Endodermal cell (in vitro differentiated cells): ENCODE data around the gene SERPINB13. TPM values are rescaled to one million over a fixed set of nuclear protein-coding genes. Genes with fewer than 3 reads are reported as not detected.

ENCODE experiments used
- DNase-seq: peaks from one replicate; pipeline ENCODE4 v3.0.0-alpha.2; 2017
- H3K27ac ChIP-seq: 2 replicates; pipeline ENCODE4 v1.5.1; 2013; ENCODE audit warnings: mild to moderate bottlenecking, low read depth, low read length, moderate library complexity
- H3K27me3 ChIP-seq: 2 replicates; pipeline ENCODE4 v1.6.1; 2013; ENCODE audit warnings: mild to moderate bottlenecking, low read length, moderate library complexity; ENCODE audit not compliant: insufficient read depth, control insufficient read depth, poor library complexity, severe bottlenecking
- H3K36me3 ChIP-seq: 2 replicates; pipeline ENCODE4 v1.7.0; 2013; ENCODE audit warnings: mild to moderate bottlenecking, low read length, moderate library complexity; ENCODE audit not compliant: control insufficient read depth, insufficient read depth
- H3K4me1 ChIP-seq: one replicate; pipeline ENCODE4 v1.7.0; 2013; ENCODE audit warnings: low read length; ENCODE audit not compliant: control insufficient read depth, insufficient read depth
- H3K4me3 ChIP-seq: 2 replicates; pipeline ENCODE4 v1.5.1; 2013; ENCODE audit warnings: mild to moderate bottlenecking, low read length, moderate library complexity
- H3K9ac ChIP-seq: 2 replicates; pipeline ENCODE4 v1.6.1; 2013; ENCODE audit warnings: mild to moderate bottlenecking, low read length, moderate library complexity; ENCODE audit not compliant: poor library complexity, severe bottlenecking; ENCODE audit errors: extremely low read depth
- H3K9me3 ChIP-seq: 2 replicates; pipeline ENCODE4 v1.6.1; 2013; ENCODE audit warnings: mild to moderate bottlenecking, low read length, moderate library complexity; ENCODE audit not compliant: control insufficient read depth
- H3K27ac Mint-ChIP-seq: 2 replicates; pipeline ENCODE4 v1.8.0; 2020; ENCODE audit warnings: mixed read lengths
- H3K27me3 Mint-ChIP-seq: 2 replicates; pipeline ENCODE4 v1.8.0; 2021; ENCODE audit warnings: mild to moderate bottlenecking, mixed read lengths; ENCODE audit not compliant: insufficient read depth
- H3K36me3 Mint-ChIP-seq: 2 replicates; pipeline ENCODE4 v1.8.0; 2020; ENCODE audit warnings: low read depth, mixed read lengths
- H3K4me1 Mint-ChIP-seq: 2 replicates; pipeline ENCODE4 v1.8.0; 2020; ENCODE audit warnings: mixed read lengths
- H3K4me3 Mint-ChIP-seq: 2 replicates; pipeline ENCODE4 v1.8.0; 2020; ENCODE audit warnings: mild to moderate bottlenecking, moderate library complexity, mixed read lengths
- H3K9me3 Mint-ChIP-seq: 2 replicates; pipeline ENCODE4 v1.8.0; 2020; ENCODE audit warnings: mild to moderate bottlenecking, mixed read lengths
- CTCF ChIP-seq: fragments of 200-600 bp; sonication (generic); conservative IDR thresholded peaks from 2 replicates; pipeline ENCODE4 v1.5.0; 2021; ENCODE audit warnings: antibody characterized with exemption, mild to moderate bottlenecking
- WGBS, 2 experiments: methylation state at CpG; one replicate each; pipeline versions ENCODE4 v1.1.5 to v1.1.7; 2013; ENCODE audit warnings: missing lambda C conversion rate in 2 of 2, mixed read lengths in 1 of 2; ENCODE audit not compliant: insufficient coverage in 1 of 2, insufficient read length in 1 of 2; 5-methylcytosine and 5-hydroxymethylcytosine counted together
- total RNA-seq, 2 donors: library from RNA; stranded (reverse); fragmentation: NEBNext Ultra II Directional in 1 of 2; extraction: Animal tissue kit (Norgen Biotek cat#: 25700) in 1 of 2; gene quantifications; 2 replicates in 1 of 2; 3 replicates in 1 of 2; pipeline ENCODE4 v1.2.1, GENCODE V29; 2021

SERPINB13 gene
- total RNA-seq, 2 donors from 2014 or later = not detected

- no peaks in the 10 kb centered on the region for H3K9me3 Mint-ChIP-seq
- Histone ChIP-seq H3K36me3 (no peaks in the 10 kb centered on the region), H3K27me3 (no peaks in the 10 kb centered on the region), H3K4me1 (no peaks in the 10 kb centered on the region), H3K4me3 (no peak overlapping the region), H3K27ac (no peak overlapping the region), H3K9me3 (no peaks in the 10 kb centered on the region), H3K9ac (no peak overlapping the region)
- no peaks in the 10 kb centered on the region for H3K27me3 Mint-ChIP-seq
- TF ChIP-seq CTCF = no peak
- WGBS, 2 experiments = 46% methylated on average over 2 of the region's 2 CpGs; no CpG with 5 or more reads in 1 of the 2 experiments
- no peak overlapping the region for H3K4me3 Mint-ChIP-seq
- H3K4me1 Mint-ChIP-seq = no peaks in the 10 kb centered on the region
- DNase-seq = no peak
- no peak overlapping the region for H3K27ac Mint-ChIP-seq
- H3K36me3 Mint-ChIP-seq = no peaks in the 10 kb centered on the region
Measured at GRCh38 chr18:63579616-63580015, 7.5 kb upstream of the SERPINB13 start.

GRCh38 chr18:63585988-63586387 lies 1.2 kb upstream of the SERPINB13 start:
- H3K9me3 Mint-ChIP-seq = no peaks in the 10 kb centered on the region
- Histone ChIP-seq H3K9ac (no peak overlapping the region), H3K27me3 (no peaks in the 10 kb centered on the region), H3K36me3 (no peaks in the 10 kb centered on the region), H3K4me1 (no peaks in the 10 kb centered on the region), H3K4me3 (no peak overlapping the region), H3K27ac (no peak overlapping the region), H3K9me3 (no peaks in the 10 kb centered on the region)
- no peak overlapping the region for H3K4me3 Mint-ChIP-seq
- TF ChIP-seq CTCF = no peak
- no peaks in the 10 kb centered on the region for H3K27me3 Mint-ChIP-seq
- H3K36me3 Mint-ChIP-seq = no peaks in the 10 kb centered on the region
- H3K4me1 Mint-ChIP-seq = no peaks in the 10 kb centered on the region
- 90 to 100% methylated on average over 2 to 4 of the region's 4 CpGs for WGBS, 2 experiments
- no peak for DNase-seq
- no peak overlapping the region for H3K27ac Mint-ChIP-seq

- Histone ChIP-seq H3K4me1 (no peaks in the 10 kb centered on the region), H3K27me3 (no peaks in the 10 kb centered on the region), H3K9ac (no peak overlapping the region), H3K9me3 (no peaks in the 10 kb centered on the region), H3K36me3 (no peaks in the 10 kb centered on the region), H3K4me3 (no peak overlapping the region), H3K27ac (no peak overlapping the region)
- H3K27me3 Mint-ChIP-seq = no peaks in the 10 kb centered on the region
- no peaks in the 10 kb centered on the region for H3K9me3 Mint-ChIP-seq
- H3K4me3 Mint-ChIP-seq = no peak overlapping the region
- no peak for DNase-seq
- no peak for TF ChIP-seq CTCF
- no peak overlapping the region for H3K27ac Mint-ChIP-seq
- no peaks in the 10 kb centered on the region for H3K4me1 Mint-ChIP-seq
- H3K36me3 Mint-ChIP-seq = no peaks in the 10 kb centered on the region
- 87 to 98% methylated on average over 4 of the region's 4 CpGs for WGBS, 2 experiments
Measured at GRCh38 chr18:63586431-63586830, 712 bp upstream of the SERPINB13 start.
